Duodenal mucosa (tissue), 2 donors: ENCODE measurements around the gene NAT14.
"Not testable (repeated sequence)": the region's sequence is repeated elsewhere in the genome, so short reads cannot be mapped to it uniquely, and the experiment has no call there.

Experiments used
- H3K27ac ChIP-seq: one replicate; pipeline ENCODE4 v1.7.0; 2013; ENCODE audit warnings: low read depth, low read length
- H3K27me3 ChIP-seq, 2 donors: one replicate each; pipeline ENCODE4 v1.7.0; 2013; ENCODE audit warnings: low read length in 2 of 2, control low read depth in 1 of 2; ENCODE audit not compliant: insufficient read depth in 2 of 2, control insufficient read depth in 1 of 2
- H3K36me3 ChIP-seq, 2 donors: one replicate each; pipeline ENCODE4 v1.7.0; 2013; ENCODE audit warnings: low read length in 2 of 2, control low read depth in 1 of 2; ENCODE audit not compliant: insufficient read depth in 2 of 2, control insufficient read depth in 1 of 2
- H3K4me1 ChIP-seq, 2 donors: one replicate each; pipeline ENCODE4 v1.7.0; 2013; ENCODE audit warnings: low read length in 2 of 2, control low read depth in 1 of 2; ENCODE audit not compliant: insufficient read depth in 2 of 2, control insufficient read depth in 1 of 2
- H3K4me3 ChIP-seq, 2 donors: one replicate each; pipeline ENCODE4 v1.7.0; 2013; ENCODE audit warnings: low read length in 2 of 2, low read depth in 1 of 2
- H3K9ac ChIP-seq, 2 donors: one replicate each; pipeline ENCODE4 v1.7.0; 2013; ENCODE audit warnings: low read length in 2 of 2, low read depth in 1 of 2
- H3K9me3 ChIP-seq, 2 donors: one replicate each; pipeline ENCODE4 v1.7.0; 2013; ENCODE audit warnings: low read length in 2 of 2, control low read depth in 1 of 2; ENCODE audit not compliant: control insufficient read depth in 1 of 2

The NAT14 gene

GRCh38 chr19:55443824-55444480 is 41.0 kb upstream of the NAT14 start:
- peaks cover 42 to 50% of the 10 kb centered on the region in 2 donors for H3K27me3 ChIP-seq
- H3K9me3 ChIP-seq, result no peaks in the 10 kb centered on the region
- H3K9ac ChIP-seq, result no peak overlapping the region
- no peak overlapping the region for H3K27ac ChIP-seq
- no peaks in the 10 kb centered on the region for H3K36me3 ChIP-seq
- H3K4me1 ChIP-seq, result peaks cover 6 to 13% of the 10 kb centered on the region in 2 donors
- no peak overlapping the region for H3K4me3 ChIP-seq

DNA sequence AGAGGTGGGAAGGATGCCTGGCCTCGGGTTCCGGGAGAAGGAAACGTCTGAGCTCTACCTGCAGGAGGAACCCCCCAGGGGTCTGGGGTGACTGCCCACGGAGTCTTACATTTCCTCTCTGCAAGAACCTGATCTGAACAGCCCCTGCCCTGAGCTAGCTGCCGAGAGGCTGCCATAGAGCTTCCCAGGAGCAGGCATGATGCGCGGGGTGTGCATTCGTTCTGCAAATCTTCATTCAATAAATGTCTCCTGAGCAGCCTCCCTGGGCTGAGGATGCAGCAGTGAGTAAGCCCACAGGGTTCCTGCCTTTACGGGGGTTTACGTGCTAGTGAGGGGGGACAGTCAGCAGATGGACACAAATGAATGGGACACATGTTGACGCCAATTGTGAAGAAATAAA is 40.3 kb upstream of the NAT14 start:
- no peak overlapping the region for H3K4me3 ChIP-seq
- no peaks in the 10 kb centered on the region for H3K9me3 ChIP-seq
- H3K4me1 ChIP-seq, result peaks cover 6 to 13% of the 10 kb centered on the region in 2 donors
- no peaks in the 10 kb centered on the region for H3K36me3 ChIP-seq
- no peak overlapping the region for H3K27ac ChIP-seq
- H3K27me3 ChIP-seq, result peaks cover 42 to 49% of the 10 kb centered on the region in 2 donors
- no peak overlapping the region for H3K9ac ChIP-seq

DNA sequence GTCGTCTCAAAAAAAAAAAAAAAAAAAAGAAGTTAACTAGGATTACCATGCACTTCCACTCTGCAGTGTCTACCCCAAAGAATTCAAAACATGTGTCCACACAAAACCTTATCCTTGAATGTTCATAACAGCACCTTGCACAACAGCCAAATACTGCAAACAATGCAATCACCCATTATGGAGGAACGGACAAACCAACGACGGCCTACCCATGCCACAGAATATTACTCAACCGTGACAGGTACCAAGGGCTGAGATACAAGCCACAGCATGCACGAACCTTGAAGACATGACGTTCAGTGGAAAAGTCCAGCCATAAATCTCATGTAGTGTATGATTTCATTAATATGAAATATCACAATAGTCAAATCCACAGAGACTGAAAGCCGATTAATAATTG is 38.9 kb upstream of the NAT14 start:
- Histone ChIP-seq H3K9me3 (no peaks in the 10 kb centered on the region), H3K4me1 (peaks cover 6 to 7% of the 10 kb centered on the region in 2 donors), H3K36me3 (no peaks in the 10 kb centered on the region), H3K4me3 (no peak overlapping the region), H3K9ac (no peak overlapping the region), H3K27ac (no peak overlapping the region), H3K27me3 (peaks cover 31 to 37% of the 10 kb centered on the region in 2 donors)

GRCh38 chr19:55447421-55448174 is 37.4 kb upstream of the NAT14 start:
- no peak overlapping the region for H3K9ac ChIP-seq
- H3K4me1 ChIP-seq, result peaks cover 0 to 5% of the 10 kb centered on the region in 2 donors
- no peaks in the 10 kb centered on the region for H3K9me3 ChIP-seq
- H3K27me3 ChIP-seq, result peaks cover 31% of the 10 kb centered on the region in 2 donors
- no peak overlapping the region for H3K27ac ChIP-seq
- no peak overlapping the region for H3K4me3 ChIP-seq
- no peaks in the 10 kb centered on the region for H3K36me3 ChIP-seq

DNA sequence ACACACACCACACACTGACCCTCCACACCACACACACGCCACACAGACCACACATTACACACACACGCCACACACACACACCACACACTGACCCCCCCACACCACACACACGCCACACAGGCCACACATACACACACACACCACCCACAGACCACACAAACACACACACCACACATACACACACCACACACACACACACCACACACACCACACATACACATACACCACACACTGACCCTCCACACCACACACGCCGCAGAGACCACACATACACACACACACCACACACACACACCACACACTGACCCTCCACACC is 36.9 kb upstream of the NAT14 start:
- H3K27ac ChIP-seq, H3K9me3 ChIP-seq, H3K36me3 ChIP-seq, H3K9ac ChIP-seq, H3K4me3 ChIP-seq, H3K4me1 ChIP-seq: not testable (repeated sequence)
- H3K27me3 ChIP-seq, result peaks cover 31% of the 10 kb centered on the region in 2 donors

- no peak overlapping the region for H3K27ac ChIP-seq
- peaks cover 20 to 23% of the 10 kb centered on the region in 2 donors for H3K27me3 ChIP-seq
- H3K9me3 ChIP-seq, result no peaks in the 10 kb centered on the region
- H3K9ac ChIP-seq, result no peak overlapping the region
- H3K36me3 ChIP-seq, result peaks cover 0 to 6% of the 10 kb centered on the region in 2 donors
- H3K4me3 ChIP-seq, result no peak overlapping the region
- H3K4me1 ChIP-seq, result peaks cover 0 to 5% of the 10 kb centered on the region in 2 donors
These were observed 35.5 kb upstream of the NAT14 start for GRCh38 chr19:55449469-55449868.

- peaks cover 0 to 5% of the 10 kb centered on the region in 2 donors for H3K4me1 ChIP-seq
- no peak overlapping the region for H3K4me3 ChIP-seq
- peaks cover 17 to 23% of the 10 kb centered on the region in 2 donors for H3K27me3 ChIP-seq
- no peak overlapping the region for H3K9ac ChIP-seq
- H3K27ac ChIP-seq, result no peak overlapping the region
- H3K36me3 ChIP-seq, result peaks cover 0 to 13% of the 10 kb centered on the region in 2 donors
- no peaks in the 10 kb centered on the region for H3K9me3 ChIP-seq
These were observed 33.6 kb upstream of the NAT14 start for GRCh38 chr19:55451163-55451964.

GRCh38 chr19:55451965-55452748 is 32.8 kb upstream of the NAT14 start:
- Histone ChIP-seq H3K27ac (no peak overlapping the region), H3K9ac (no peak overlapping the region), H3K9me3 (no peaks in the 10 kb centered on the region), H3K36me3 (peaks cover 0 to 18% of the 10 kb centered on the region in 2 donors), H3K4me1 (peaks cover 0 to 5% of the 10 kb centered on the region in 2 donors), H3K4me3 (no peak overlapping the region), H3K27me3 (peaks cover 17 to 23% of the 10 kb centered on the region in 2 donors)

DNA sequence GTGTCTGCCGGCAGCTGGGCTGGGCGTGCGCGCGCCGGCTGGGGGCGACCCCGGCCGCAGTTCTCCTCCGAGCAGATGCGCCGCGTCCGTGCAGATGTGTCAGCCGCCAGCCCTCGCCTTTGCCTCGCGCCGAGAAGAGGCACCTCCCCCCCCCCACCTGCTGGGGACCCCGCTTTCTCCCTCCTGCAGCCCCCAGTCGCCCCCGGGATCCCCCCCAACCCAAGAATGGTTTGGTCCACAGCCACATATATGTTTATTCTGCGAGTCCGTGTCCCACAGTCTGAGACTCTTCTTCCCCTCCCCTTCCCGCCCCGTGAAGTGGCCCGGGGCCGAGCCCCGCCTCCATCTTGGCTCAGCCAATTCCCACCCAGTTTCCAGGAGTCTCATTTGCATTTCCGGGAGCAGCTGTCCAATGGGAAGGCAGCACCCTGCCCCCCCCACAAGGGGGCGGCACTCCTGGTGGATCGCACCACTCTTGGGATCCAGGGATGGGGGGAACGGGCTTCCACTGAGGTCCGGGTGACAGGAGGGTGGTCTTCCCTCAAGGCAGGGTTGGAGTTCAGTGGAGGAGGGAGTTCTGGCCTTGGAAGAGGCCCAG is 32.1 kb upstream of the NAT14 start:
- Histone ChIP-seq H3K27ac (no peak overlapping the region), H3K9ac (no peak overlapping the region), H3K4me1 (peaks cover 0 to 5% of the 10 kb centered on the region in 2 donors), H3K36me3 (peaks cover 0 to 18% of the 10 kb centered on the region in 2 donors), H3K4me3 (no peak overlapping the region), H3K27me3 (peaks cover 16 to 17% of the 10 kb centered on the region in 2 donors), H3K9me3 (no peaks in the 10 kb centered on the region)
